Lower leg skin (tissue), 4 donors: Measurements from ENCODE around the gene SLC9C1. TPM values are rescaled to one million over a fixed set of nuclear protein-coding genes. Genes with fewer than 3 reads are reported as not detected.

Experiments used
- DNase-seq, 2 donors: peaks; one replicate each; pipeline ENCODE4 v3.0.0-alpha.2; 2019; ENCODE audit warnings: low spot score in 2 of 2
- H3K4me3 ChIP-seq: fragments of 200-600 bp; sonication (generic); 2 replicates; pipeline ENCODE4 v1.5.1; 2017; ENCODE audit warnings: mild to moderate bottlenecking, low read depth; ENCODE audit not compliant: poor library complexity, severe bottlenecking
- POLR2A ChIP-seq, 2 donors: fragments of 450-650 bp; IDR thresholded peaks; one replicate each; pipeline ENCODE4 v1.6.1; 2016 to 2017; ENCODE audit warnings: antibody characterized with exemption in 2 of 2, mild to moderate bottlenecking in 1 of 2, moderate library complexity in 1 of 2
- WGBS, 2 donors: methylation state at CpG; one replicate each; pipeline ENCODE4 v1.1.5; 2018; 5-methylcytosine and 5-hydroxymethylcytosine counted together
- intact Hi-C: fragments of 100-400 bp; cut with DNase I; formaldehyde crosslinking; loops from one replicate; pipeline ENCODE4 v1.15.0; 2023; ENCODE audit warnings: low total_unique reads
- total RNA-seq, 4 donors: library from RNA; depleted of rRNA; stranded (reverse); fragments of >200 nt; gene quantifications; one replicate each; pipeline ENCODE4 v1.1.0, GENCODE V29; 2016
- TF ChIP-seq, protein P1 (sequence below), 3 donors: fragments of 450-650 bp; IDR thresholded peaks; one replicate each; pipeline ENCODE4 v1.5.1; 2016; ENCODE audit warnings: antibody characterized with exemption in 3 of 3, mild to moderate bottlenecking in 3 of 3, moderate library complexity in 2 of 3

Gene SLC9C1
- total RNA-seq, 4 donors from 2014 or later, result not detected

DNA sequence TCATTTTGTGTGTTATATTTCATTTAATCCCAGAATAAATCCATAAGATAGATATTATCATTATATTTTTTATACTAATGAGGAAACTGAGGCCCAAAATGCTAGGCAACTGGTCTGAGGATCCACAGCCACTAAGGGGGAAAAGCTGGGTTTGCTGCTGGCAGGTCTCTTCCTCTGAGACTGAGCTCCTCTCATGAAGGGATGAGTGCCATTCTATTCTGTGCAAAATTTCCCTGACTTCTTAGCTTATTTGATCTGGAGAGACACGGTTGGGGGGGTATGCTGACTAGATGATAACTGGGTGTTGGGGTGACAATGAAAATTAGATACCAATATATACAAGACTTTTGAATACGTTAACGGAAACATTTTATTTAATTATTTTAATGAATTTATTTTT is 162.9 kb downstream of the SLC9C1 start:
- no peak for DNase-seq
- intact Hi-C loops, result no loop called here
- H3K4me3 ChIP-seq, result no peak overlapping the region
- WGBS, 2 donors, result 94 to 96% methylated on average over 3 of the region's 3 CpGs
- TF ChIP-seq, protein P1, sequence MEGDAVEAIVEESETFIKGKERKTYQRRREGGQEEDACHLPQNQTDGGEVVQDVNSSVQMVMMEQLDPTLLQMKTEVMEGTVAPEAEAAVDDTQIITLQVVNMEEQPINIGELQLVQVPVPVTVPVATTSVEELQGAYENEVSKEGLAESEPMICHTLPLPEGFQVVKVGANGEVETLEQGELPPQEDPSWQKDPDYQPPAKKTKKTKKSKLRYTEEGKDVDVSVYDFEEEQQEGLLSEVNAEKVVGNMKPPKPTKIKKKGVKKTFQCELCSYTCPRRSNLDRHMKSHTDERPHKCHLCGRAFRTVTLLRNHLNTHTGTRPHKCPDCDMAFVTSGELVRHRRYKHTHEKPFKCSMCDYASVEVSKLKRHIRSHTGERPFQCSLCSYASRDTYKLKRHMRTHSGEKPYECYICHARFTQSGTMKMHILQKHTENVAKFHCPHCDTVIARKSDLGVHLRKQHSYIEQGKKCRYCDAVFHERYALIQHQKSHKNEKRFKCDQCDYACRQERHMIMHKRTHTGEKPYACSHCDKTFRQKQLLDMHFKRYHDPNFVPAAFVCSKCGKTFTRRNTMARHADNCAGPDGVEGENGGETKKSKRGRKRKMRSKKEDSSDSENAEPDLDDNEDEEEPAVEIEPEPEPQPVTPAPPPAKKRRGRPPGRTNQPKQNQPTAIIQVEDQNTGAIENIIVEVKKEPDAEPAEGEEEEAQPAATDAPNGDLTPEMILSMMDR (IDR thresholded peaks at IDR 0.05), result no peak
- no peak for TF ChIP-seq POLR2A (IDR thresholded peaks at IDR 0.05)

DNA sequence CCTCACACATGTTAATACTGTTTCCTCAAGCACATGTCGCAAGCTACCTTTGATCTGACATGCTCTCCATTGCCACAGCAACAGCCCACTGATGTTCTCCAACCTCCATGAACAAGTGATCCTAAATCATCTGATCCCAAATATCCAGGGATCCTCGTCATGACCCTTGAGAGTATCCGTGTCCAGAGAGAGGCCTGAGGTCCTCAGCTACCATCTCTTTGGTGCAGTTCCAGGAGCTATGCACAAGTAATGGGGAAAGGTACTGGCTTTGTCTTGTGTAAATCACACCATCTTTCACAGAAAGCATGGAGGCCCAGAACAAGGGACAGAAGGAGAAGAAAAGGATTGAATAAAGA is 163.4 kb downstream of the SLC9C1 start:
- intact Hi-C loops, result no loop called here
- DNase-seq, result no peak
- TF ChIP-seq, protein P1 (IDR thresholded peaks at IDR 0.05), result no peak
- TF ChIP-seq POLR2A (IDR thresholded peaks at IDR 0.05), result no peak
- 84 to 93% methylated on average over 3 of the region's 3 CpGs for WGBS, 2 donors
- H3K4me3 ChIP-seq, result no peak overlapping the region

DNA sequence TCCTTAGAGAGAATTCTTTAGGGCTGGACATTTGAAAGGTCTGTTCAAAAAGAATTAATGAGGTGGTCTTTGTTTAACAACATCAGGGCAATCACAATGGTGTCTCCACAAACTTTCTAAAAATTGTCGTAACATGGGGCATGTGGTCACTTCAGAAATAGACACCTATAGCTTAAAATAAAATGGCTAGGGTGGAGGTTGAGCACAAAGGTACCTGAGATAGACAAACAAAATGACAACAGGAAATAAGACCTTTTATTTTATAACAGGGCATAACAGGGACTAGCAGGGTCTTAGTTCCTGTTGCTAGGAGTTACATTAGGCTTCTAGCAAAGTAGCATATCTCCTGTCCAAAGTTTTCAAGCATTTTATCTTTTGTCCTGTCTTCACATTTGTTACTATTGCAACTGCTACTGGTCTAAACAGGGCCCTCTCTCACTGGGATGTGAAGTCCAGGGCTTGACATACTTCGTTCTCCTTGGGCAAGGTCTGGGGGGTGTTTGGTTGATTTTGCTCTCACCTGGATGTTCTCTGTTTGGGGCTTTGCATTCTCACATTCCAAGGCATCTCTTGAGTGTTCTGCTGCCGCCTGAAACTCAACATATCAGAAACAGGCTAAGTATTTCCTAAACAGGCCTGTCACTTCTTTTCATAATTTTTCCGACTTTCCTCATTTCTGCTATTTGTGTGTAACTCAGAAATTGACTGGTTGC is 163.9 kb downstream of the SLC9C1 start:
- TF ChIP-seq, protein P1 (IDR thresholded peaks at IDR 0.05), result no peak
- TF ChIP-seq POLR2A (IDR thresholded peaks at IDR 0.05), result no peak
- H3K4me3 ChIP-seq, result no peak overlapping the region
- WGBS, 2 donors, result 91 to 92% methylated on average over 4 of the region's 4 CpGs
- no peak for DNase-seq
- intact Hi-C loops, result no loop called here

DNA sequence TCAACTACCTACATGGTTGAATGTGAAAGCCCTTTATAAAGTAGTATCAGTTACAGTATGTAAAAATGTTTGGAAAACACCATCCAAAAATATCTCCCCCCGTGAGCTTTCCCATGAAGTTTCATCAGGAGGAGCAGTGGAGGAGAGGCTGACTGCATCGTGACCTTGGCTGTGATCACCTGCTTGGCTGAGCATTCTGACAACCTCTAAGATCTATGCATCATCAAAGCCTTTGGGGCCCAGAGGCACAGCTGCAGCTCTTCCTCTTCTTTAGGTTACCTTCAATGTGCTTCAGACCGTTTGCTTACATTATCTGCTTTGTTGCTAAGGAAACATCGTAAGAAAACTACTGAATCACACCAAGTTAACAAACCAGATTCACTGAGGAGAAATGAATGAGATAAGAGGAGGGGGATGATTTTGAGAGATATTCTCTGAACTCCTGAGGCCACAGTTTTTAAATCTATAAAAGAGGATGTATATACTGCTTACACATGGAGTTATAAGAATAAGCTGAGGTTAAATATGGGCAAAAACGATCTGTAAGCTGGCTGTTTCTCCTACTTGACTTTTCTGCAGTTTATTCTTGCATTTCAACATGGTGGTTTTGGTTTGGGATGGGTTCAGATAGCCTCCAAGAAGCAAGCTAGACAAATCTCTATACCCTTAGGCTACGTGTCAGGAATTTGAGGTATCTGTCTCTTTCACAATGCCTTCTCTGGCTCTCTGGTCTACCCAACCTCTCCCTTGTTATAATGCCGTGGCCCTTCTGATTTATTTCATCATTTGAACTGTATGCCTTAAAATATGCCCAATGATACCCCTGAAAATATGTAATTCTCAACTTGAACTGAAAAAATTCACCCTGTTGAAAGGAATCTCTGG is 164.9 kb downstream of the SLC9C1 start:
- H3K4me3 ChIP-seq, result no peak overlapping the region
- 40 to 55% methylated on average over 7 of the region's 7 CpGs for WGBS, 2 donors
- TF ChIP-seq, protein P1 (IDR thresholded peaks at IDR 0.05), result no peak
- TF ChIP-seq POLR2A (IDR thresholded peaks at IDR 0.05), result no peak
- intact Hi-C loops, result no loop called here
- no peak for DNase-seq

DNA sequence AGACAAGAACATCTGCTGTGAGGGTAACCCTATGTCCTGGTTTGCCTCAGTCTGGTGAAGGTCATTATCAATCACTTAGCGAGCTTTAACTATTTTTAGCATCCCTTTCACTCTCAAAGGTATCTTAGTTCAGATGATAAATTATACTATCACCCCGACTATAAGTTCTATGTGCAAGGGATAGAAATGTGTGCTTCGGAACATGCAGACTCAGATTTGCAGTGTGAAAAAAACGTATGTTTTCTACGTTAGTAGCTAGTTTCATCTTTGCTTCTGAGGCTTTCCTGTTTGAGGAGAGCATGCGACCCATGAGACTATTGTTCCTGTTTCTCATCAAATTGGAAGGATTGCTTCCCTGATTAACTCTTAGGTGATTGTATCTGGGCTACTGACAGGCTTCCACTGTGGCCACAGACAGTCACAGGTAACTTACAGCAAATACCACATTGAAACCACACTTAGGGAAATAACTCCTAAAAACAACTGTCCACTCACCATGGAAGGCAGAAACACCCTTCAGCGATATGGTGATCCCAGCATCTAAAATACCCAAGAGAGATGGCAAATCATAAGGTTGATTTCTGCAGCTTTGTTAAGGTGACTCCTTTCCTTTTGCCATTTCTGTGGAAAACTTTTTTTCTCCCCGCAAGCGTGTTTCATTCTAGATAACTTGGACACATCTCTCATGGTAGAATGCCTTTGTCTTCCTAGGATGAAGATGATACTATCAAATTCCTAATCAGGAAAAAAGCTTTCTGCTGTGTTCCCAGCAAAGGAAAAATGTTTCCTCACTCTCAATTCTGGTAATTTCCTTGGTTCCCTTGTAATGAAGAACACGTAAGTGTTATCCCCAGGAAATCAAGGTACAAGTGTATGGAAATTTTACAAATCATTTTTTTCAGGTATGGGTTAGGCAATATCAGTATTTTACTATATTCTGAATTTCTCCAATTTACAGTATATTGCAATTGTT is 166.2 kb downstream of the SLC9C1 start:
- 74 to 75% methylated on average over 10 of the region's 10 CpGs for WGBS, 2 donors
- intact Hi-C loops, result no loop called here
- H3K4me3 ChIP-seq, result no peak overlapping the region
- TF ChIP-seq, protein P1 (IDR thresholded peaks at IDR 0.05), result no peak
- TF ChIP-seq POLR2A (IDR thresholded peaks at IDR 0.05), result no peak
- no peak for DNase-seq
